CD4-positive, alpha-beta T cell treated with Interleukin-2 at 100 ng/mL for 4 hours (primary cell): Measurements from ENCODE around the gene MMP24OS.

ENCODE experiments used
- DNase-seq: peaks from one replicate; pipeline ENCODE4 v3.0.0-alpha.2; 2020; ENCODE audit warnings: low spot score

Gene MMP24OS

DNA sequence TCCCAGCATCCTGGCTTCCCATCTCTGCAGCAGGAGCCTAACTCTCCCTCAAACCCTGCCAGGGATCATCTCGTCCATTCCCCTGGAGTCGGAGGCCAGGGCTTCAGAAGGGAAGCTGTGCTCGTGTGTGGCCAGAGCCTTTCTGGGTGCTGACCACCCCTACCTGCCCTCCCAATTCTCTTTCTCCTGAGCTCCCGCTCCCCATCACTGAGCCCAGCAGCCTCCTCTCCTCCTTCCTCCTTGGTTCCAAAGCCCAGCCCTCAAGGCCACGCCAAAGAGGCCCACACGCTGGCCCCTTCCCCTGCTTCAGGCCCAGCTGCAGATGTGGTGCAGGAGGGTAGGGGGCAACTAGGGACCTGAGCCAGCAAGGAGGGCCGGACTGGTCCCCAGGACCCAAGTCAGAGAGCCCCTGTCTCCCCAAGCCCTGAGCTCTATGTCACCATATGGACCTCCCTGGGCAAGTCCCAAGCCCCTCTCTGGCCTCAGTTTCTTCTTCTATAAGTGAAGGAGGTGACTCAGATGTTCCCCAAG, 13.0 kb upstream of the MMP24OS start:
- DNase-seq = no peak

DNA sequence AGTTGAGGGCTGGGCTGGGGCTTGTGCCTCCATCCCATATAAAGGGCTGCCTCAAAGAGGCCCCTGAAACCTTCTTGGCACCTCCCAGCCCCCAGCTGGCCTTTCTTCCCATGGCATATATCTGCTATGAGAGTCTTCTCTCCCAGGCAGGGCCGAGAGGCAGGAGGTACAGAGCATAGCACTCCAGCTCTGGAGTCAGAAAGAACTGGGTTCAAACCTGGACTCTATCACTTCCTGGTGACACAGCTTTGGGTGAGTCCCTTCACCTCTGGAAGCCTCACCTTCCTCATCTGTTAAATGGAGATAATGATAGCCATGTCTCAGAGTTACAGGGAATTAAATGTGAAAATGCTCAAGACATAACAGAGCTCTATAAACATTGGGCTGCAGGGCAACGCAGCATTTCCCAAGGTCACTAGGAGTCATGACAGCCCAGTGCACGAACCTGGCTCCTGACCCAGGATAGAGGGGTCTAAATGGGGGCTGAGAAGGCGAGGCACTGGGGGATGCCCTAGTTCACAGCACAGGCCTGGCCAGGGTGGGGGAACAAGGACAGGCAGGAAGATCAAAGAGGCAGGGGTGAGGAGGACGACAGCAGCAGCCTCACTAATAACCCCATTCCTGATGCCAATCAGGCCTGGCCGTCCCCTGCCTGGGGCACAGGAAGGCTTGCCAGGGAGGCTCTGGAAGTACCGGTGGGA, 12.4 kb upstream of the MMP24OS start:
- DNase-seq = no peak

DNA sequence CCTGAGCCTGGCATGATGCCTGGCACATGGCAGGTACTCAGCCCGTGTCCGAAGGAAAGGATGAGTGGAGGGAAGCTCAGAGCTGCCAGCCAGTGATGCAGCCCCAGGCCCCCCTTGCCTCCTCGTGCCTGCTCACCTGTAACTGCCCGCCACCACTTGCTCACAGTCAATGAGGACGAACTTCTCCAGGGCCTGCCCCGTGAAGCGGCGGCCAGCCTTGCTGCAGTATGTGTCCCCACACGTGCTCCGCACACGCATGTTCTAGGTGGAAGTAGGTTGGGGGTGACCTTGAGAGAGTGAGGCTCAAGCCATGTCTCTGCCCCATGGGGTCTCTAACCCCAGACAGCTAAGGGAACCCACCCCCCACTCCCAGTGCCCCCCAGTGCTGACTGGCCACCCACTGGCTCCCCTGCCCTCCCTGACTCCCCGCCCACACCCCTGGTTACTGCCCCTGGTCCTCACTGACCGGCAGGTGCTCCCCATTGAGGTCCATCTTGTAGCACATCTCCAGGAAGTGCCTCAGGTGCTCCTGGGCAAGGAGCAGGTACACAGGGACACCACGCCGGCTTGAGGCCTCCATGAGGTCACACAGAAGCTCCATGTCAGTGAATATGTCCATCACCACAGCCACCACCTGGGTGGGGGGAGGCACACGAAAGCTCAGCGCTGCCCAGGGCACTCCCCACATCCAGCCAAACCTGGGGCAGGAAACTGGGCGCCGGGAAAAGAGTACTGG, 10.6 kb upstream of the MMP24OS start:
- DNase-seq = no peak

DNA sequence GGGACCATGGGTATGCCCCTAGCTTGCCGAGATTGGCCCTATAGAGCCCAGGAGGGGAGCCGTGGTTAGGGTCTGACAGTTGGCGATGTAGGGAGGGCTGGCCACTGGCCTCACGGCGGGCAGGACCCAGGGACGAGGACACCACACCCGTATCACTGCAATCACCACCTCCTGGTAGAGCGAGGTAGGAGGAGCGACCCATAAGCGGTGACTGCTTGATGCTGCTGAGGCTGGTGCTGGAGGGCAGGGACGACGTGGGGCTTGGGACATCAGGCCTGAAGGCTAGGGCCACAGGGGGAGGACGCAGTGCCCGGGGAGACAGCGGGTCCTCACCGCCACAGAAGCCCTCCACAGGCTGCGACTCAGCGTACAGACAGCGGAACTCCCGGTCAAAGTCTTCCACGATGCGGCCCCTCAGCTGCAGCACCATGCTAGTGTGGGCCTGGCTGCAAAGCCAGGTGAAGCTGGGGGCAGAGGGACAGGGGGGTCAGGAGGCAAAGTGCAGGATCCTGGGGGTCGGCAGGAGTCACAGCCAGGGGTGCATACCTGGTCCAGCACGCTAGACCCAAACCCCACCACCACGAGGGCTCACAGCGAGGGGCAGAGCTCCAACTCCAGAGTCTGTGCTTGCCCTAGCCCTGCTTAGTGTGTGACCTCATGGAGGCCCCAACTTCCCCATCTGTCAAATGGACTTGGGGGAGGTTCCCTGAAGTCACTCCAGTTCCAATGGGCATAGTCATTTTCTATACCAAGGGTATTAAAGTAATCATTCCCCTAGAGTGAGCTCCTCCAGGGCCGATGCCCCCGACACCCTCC, 9.8 kb upstream of the MMP24OS start:
- no peak for DNase-seq

DNA sequence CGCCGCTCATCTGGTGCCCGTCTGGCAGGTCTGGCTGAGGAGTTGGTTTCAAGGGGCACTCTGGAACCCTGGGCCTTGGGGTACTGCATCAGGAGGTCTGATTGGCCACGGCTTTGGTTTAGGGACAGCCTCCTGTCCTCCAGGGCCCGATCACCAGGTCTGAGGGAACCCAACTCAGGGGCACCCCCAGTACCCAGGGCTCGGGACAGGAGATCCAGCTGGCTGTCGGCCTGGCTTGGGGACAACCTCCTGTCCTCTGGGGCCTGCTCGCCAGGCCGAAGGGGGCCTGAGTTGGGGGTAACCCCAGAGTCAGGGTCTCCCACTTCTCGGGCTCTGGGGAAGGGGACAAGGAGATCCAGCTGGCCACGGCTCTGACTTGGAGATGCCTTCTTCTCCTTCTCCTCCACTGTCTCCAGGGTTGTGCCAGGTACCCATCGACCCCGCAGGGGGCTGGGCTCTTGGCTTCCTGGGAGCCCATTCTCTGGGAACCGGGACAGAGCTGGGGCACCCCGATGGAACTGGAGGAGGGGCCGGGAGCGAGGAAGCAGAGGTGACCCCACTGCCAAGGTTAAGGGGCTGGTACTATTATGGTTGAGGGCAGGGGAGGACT, 9.1 kb upstream of the MMP24OS start:
- DNase-seq = no peak

DNA sequence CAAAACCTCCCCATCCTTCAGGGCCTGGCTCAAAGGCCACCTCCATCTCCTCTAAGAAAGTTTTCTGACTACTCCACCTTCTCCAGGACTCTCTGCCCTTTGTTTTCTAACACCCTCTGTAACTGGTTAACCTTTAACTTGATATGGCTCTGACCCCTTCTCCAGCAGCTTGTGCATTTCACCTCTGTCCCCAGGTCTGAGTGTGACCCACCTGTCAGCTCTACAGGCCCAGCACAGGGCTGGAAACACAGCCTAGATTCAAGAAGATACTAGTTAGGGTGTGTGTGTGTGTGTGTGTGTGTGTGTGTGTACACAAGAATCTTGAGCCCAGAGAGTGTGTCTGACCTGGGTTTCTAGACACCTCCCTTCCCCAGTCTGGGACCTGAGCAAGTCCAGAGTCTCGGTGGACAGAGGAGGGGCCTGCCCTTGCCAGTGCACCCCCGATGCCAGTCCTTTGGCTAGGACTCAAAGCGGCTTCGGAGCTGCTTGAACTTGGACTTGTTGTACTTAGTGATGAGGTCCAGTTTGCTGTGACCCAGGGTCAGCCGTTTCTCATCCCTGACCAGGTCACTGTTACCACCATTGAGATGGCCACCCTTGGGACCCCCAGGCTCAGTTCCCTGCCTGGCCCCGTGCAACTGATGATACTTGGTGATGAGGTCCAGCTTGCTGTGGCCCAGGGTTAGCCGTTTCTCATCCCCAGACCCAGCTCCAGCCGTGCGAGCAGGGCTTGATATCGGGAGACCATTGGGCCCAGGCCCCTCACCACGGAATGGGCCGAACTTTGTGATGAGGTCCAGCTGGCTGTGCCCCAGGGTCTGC, 8.4 kb upstream of the MMP24OS start:
- no peak for DNase-seq

DNA sequence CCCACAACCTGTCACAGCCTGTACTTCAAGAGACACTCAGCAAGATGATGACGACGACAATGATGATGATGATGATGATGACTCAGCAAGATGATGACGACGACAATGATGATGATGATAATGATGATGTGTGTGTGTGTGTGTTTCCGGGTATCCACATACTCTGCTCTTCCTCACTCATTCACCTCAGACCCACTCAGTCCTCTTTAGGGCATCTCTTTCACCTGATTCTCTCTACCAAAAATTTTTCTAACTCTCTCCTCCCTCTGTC, 7.8 kb upstream of the MMP24OS start:
- DNase-seq = peak; percentile 5

DNA sequence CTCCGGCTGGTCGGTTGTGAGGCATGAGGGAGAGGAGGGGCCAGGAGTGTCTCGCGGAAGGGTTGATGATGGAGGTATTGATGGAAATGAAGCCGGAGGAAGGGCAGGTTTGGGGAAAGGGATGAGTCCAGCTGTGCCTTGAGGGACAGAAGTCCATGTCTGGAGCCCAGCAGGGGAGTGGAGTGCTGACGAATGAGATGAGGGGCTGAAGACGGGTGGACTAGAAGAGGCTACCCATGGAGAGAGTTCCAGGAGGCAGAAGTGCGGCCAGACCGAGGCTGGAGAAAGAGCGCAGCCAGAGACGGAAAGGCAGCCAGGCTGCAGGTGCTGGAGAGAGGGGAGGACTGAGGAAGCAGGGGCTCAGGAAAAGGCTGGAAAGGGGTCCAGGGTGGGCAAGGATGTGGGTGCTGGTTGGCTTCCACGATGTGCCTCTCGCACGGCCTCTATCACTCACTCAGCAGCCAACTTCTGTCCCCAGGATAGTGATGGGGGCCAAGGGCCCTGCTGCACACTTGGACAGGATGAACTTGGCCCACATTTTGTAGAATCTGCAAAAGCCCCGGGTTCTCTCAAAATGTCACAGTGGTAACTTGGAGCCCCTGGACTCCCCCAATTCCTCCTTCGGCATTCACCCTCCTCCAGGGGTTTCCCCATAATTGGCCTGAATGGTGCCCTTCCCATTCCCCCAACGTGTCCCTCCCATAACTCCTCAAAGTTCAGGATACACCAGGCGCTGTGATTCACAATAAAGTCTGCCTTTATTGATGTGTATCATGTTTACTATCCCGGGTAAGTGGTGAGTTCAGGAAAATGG, 7.3 kb upstream of the MMP24OS start:
- DNase-seq = no peak

DNA sequence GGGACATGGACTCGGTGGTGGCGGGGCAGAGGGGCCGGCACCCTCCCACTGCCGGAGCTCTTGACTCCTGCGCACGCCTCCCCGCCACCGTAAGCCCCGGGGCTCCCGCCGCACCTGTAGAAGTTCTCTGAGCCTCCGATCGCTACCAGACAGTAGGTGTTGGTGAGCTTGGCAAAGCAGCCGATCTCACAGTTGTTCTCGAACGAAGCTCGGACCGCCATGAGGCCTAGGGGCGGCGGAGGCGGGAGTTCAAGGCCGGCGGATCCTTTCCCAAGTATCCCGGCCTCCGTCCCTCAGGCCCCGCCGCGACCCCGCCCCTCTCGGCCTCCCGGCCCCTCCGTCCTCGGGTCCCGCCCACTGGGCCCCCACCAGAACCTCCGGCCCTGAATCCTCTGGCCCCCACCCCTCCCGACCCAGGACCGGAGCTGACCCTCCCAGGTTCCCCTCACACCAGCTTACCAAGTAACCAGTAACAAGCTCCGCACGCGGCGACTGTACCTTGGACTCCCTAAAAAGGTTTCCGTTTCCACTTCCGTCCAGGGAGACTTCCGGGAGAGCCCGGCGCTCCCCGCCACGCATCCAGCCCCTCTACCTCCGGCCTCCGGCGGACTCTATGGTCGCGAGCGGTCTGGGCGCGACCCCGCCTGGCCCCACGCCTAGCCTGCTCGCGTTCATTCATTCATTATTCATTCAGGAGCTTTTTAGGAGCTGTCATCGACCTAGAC, 6.5 kb upstream of the MMP24OS start, which contains the start of gene EIF6:
Gene EIF6, minus strand, starts transcription at position 506 of the 725 bp plus-strand sequence. Its CDS starts 285 bp downstream, at position 221.
- peak; percentile 85 for DNase-seq

DNA sequence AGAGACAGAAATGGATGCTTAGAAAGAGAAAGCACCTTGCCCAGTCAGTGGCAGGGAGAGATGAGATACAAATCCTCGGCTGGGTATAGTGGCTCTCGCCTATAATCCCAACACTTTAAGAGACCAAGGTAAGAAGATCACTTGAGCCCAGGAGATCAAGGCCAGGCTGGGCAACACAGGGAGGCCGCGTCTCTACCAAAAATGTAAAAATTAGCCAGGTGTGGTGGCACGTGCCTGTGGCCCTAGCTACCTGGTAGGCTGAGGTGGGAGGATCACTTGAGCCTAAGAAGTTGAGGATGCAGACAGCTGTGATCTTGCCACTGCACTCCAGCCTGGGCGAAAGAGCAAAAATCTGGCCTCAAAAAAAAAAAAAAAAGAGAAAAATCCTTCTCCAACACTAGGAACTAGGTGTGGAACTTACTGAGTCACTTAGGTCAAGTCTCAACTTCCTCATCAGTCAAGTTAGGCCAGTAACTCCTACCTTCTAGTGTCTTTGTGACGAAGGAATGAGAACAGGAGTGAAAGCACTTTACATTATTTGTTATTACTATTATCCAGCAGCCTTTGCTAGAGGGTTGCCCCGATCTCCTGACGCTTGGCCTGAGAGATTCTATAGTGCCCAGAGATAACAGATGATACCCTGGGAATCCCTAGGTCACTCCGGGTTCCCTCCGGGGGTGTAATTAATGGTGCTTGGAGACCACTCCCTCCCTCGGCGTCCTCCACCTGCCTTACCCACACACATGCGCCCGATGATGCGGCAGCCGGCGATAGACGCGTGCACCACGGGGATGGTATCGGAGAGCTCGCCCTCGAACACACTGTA, 5.7 kb upstream of the MMP24OS start:
- DNase-seq = peak; percentile 12

DNA sequence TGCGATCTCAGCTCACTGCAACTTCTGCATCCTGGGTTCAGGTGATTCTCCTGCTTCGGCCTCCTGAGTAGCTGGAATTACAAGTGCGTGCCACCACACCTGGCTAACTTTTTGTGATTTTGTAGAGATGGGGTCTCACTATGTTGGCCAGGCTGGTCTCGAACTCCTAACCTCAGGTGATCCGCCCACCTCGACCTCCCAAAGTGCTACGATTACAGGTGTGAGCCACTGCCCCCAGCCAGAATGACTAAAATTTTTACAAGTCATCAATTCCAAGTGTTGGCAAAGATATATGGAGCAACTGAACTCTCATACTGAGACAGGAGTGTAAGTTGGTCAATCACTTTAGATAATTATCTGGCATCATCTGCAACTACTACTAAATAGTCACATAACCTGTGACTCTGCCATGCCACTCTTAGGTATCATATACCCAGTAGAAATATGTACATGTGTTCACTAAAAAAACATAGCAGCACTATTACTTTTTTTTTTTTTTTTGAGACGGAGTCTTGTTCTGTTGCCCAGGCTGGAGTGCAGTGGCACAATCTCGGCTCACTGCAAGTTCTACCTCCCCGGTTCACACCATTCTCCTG, 3.7 kb upstream of the MMP24OS start:
- DNase-seq = no peak

DNA sequence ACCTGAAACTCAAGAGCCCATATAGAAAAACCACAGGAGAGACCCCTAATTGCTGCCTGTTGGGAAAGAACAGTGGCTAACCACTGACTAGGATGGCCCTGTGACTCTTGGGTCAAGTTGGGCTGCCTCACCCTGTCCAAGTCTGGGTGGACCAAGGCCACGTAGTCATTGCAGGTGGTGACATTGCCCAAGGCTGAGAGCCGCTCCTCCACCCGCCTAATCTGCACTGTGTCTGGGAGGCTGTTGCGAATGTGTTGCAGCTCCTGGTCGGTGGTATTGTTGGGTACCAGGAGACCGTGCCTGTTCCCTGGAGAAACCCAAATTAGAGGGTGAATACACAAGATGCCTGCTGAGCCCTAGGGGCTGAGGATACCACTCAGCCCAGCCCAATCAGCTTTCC, 2.6 kb upstream of the MMP24OS start:
- DNase-seq = no peak

DNA sequence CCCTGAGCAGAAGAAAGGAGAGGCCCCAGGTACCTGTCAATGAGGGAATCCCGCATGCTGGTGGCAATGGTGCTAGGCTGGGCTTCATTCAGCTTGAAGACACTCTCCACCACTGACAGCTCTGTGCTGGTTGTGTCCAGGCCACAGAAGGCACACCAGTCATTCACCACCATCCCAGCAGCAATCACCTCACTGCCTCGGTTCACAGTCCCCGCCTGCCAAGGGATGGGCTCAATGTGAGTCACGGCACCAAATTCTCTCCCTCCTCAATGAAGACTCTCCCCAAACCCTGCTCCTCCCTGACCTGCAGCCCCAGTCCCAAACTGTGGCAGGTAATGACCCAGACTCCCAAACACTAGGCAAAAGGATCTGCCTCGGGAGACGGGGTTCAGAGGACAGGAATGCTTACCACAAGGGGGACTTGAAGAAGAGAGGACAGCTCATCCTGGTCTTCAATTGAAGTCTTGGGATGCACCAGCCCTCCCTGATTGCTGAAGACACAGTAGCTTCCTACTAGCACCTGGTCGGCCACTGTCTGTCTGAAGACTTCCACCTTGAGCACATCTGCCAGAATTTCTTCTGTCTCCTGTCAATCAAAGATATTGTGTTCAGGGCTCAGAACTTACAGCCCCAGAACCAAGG, 1.7 kb upstream of the MMP24OS start:
- DNase-seq = no peak

DNA sequence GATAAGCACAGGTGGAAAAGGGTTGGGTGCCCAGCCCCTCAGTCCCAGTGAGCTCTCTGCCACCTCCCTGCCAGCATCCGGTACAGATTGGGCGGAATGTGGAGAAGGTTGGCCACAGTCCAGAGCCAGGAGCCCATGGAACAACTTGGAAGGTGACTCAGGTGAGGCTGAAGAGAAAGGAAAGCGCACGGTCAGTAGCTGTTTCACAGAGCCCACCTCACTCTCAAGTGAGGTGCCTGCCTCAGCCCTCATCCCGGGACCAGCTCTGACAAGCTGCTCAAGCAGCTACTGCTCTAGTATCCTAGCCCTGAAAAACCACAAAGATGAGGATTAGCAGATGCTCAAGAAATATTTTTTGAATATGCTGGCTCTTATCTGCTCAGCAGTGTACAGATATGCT, 1.1 kb upstream of the MMP24OS start:
- no peak for DNase-seq

DNA sequence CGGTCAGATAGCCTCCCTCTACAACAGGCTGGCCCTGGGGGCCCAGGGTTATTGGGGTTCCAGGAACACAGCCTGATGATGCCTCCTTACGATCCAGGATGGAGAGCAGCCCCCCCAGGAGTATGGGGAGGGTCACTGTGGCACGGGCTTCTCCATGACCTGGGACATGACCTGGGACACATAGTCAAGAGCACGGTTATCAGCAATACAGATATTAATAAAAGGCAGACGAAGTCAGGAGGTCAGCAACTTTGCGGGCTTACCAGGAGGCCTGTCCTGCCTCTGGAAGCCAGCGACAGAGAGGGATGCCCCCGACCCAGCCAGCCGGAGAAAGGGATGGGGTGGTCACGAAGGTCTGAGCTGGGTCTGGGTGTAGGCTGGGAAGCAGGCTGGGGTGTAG, 795 bp downstream of the MMP24OS start:
- no peak for DNase-seq

DNA sequence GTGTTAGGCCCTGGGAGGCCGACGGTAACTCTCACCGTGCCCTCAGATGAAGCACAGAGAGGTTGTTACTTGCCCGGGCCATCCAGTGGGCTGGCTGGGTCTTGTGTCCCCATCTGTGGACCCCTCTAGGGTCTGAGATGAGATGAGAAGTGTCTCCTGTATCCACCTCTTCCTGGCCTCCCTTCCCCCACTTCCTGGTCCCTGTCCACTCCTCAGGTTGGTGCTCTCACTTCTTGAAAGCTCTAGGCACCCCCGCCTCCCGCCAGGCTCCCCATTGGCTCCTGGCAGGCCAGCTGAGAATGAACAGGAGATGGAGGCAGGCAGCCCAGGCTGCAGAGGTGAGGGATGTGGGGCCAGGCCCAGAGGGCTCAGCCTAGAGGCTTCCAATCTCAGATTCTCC, 1.5 kb downstream of the MMP24OS start:
- DNase-seq = no peak

DNA sequence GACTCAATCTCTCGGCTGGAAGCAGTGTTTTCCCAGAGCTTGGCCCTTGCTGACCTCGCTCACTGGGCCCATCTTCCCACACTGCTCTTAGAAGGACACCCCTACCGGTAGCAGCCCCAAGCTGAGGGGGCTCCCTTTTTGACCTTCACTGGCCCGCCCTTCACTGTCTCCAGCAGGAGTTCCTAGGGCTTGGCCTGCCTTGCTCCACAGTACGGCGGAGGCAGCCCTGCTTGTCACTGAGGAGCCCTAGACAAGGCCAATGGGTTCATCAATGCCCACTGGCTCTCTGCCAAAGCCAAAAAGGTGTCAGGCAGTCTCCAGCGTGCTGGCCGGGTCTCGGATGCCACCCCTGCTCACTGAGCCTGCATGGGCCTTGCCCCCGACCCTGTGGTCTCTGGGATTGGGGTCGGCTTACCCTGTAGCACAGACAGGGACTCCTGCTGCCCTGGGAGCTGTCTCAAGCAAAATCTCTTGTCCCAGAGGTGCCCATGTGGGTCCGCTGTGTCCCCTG, 2.1 kb downstream of the MMP24OS start:
- DNase-seq = no peak
